ENCODE results near the gene SOHLH1. TPM values are rescaled to one million over a fixed set of nuclear protein-coding genes. Genes with fewer than 3 reads are reported as not detected.
"Not testable (repeated sequence)": the region's sequence is repeated elsewhere in the genome, so short reads cannot be mapped to it uniquely, and the experiment has no call there.

The SOHLH1 gene
- total RNA-seq, 1 experiment from 2014 or later, result not detected

DNA sequence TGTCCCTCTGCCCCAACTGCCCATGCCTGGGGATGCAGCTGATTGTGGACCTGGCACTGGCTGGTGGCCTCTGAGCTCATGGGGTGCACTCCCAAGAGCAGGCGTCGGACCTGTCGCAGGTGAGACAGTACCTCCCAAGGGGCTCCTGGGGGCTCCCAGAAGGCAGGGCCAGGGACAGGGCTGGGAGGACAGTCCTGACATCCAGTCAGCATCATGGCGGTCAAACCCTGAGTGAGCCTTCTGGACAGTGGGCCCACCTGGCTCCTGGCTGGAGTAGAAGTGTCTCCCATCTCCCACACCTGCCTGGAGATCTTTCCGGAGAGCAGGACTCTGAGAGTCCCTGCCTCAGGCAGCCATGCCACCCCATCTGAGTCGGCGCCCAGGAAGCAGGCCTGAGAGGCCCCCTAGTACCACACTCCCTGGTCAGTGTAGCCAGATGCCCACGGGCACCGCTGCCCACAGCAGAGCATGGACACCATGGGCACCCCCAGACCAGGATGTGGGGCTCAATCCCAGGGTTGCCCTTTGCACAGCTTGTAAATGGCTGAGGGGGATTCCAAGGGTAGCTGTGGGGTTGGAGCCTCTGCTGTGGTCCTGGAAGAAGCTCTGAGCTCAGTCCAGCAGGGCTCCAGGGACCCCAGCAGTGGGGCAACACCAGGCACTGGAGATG, 29.5 kb downstream of the SOHLH1 start:
- ChIA-PET POLR2A (no interaction called here), CTCF (no interaction called here)
- Mint-ChIP-seq H3K9me3 (peaks cover 11% of the 10 kb centered on the region), H3K27ac (no peak overlapping the region), H3K27me3 (ENCODE audit: low read depth) (no peaks in the 10 kb centered on the region), H3K36me3 (peaks cover 11% of the 10 kb centered on the region), H3K4me3 (no peak overlapping the region), H3K4me1 (no peaks in the 10 kb centered on the region; the same call in 1 of the 2 replicates)
- TF ChIP-seq, protein P1, sequence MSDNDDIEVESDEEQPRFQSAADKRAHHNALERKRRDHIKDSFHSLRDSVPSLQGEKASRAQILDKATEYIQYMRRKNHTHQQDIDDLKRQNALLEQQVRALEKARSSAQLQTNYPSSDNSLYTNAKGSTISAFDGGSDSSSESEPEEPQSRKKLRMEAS (CRISPR knock-in tag; IDR thresholded peaks at IDR 0.05), result no peak
- TF ChIP-seq ESRRA (CRISPR knock-in tag; IDR thresholded peaks at IDR 0.05; ENCODE audit: borderline replicate concordance), result no peak
- TF ChIP-seq, protein P2, sequence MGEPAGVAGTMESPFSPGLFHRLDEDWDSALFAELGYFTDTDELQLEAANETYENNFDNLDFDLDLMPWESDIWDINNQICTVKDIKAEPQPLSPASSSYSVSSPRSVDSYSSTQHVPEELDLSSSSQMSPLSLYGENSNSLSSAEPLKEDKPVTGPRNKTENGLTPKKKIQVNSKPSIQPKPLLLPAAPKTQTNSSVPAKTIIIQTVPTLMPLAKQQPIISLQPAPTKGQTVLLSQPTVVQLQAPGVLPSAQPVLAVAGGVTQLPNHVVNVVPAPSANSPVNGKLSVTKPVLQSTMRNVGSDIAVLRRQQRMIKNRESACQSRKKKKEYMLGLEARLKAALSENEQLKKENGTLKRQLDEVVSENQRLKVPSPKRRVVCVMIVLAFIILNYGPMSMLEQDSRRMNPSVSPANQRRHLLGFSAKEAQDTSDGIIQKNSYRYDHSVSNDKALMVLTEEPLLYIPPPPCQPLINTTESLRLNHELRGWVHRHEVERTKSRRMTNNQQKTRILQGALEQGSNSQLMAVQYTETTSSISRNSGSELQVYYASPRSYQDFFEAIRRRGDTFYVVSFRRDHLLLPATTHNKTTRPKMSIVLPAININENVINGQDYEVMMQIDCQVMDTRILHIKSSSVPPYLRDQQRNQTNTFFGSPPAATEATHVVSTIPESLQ (CRISPR knock-in tag; IDR thresholded peaks at IDR 0.05), result no peak
- no peak for TF ChIP-seq TEAD4 (CRISPR knock-in tag; IDR thresholded peaks at IDR 0.05)
- no peak for TF ChIP-seq ETV6 (CRISPR knock-in tag; IDR thresholded peaks at IDR 0.05)
- TF ChIP-seq, protein P3, sequence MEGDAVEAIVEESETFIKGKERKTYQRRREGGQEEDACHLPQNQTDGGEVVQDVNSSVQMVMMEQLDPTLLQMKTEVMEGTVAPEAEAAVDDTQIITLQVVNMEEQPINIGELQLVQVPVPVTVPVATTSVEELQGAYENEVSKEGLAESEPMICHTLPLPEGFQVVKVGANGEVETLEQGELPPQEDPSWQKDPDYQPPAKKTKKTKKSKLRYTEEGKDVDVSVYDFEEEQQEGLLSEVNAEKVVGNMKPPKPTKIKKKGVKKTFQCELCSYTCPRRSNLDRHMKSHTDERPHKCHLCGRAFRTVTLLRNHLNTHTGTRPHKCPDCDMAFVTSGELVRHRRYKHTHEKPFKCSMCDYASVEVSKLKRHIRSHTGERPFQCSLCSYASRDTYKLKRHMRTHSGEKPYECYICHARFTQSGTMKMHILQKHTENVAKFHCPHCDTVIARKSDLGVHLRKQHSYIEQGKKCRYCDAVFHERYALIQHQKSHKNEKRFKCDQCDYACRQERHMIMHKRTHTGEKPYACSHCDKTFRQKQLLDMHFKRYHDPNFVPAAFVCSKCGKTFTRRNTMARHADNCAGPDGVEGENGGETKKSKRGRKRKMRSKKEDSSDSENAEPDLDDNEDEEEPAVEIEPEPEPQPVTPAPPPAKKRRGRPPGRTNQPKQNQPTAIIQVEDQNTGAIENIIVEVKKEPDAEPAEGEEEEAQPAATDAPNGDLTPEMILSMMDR (IDR thresholded peaks at IDR 0.05), result no peak
- no peak for TF ChIP-seq HMGXB4 (CRISPR knock-in tag; IDR thresholded peaks at IDR 0.05)
- no peak for TF ChIP-seq NR1H2 (CRISPR knock-in tag; IDR thresholded peaks at IDR 0.05)
- no peak for TF ChIP-seq CREB1 (CRISPR knock-in tag; IDR thresholded peaks at IDR 0.05)
- TF ChIP-seq, protein P4, sequence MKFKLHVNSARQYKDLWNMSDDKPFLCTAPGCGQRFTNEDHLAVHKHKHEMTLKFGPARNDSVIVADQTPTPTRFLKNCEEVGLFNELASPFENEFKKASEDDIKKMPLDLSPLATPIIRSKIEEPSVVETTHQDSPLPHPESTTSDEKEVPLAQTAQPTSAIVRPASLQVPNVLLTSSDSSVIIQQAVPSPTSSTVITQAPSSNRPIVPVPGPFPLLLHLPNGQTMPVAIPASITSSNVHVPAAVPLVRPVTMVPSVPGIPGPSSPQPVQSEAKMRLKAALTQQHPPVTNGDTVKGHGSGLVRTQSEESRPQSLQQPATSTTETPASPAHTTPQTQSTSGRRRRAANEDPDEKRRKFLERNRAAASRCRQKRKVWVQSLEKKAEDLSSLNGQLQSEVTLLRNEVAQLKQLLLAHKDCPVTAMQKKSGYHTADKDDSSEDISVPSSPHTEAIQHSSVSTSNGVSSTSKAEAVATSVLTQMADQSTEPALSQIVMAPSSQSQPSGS (CRISPR knock-in tag; IDR thresholded peaks at IDR 0.05; ENCODE audit: borderline replicate concordance, low read depth), result no peak
- no peak for TF ChIP-seq NR3C1 (CRISPR knock-in tag; conservative IDR thresholded peaks at IDR 0.05; ENCODE audit: low read depth)
- no peak for TF ChIP-seq PREB (CRISPR knock-in tag; IDR thresholded peaks at IDR 0.05; ENCODE audit: borderline replicate concordance)
- TF ChIP-seq, protein P5, sequence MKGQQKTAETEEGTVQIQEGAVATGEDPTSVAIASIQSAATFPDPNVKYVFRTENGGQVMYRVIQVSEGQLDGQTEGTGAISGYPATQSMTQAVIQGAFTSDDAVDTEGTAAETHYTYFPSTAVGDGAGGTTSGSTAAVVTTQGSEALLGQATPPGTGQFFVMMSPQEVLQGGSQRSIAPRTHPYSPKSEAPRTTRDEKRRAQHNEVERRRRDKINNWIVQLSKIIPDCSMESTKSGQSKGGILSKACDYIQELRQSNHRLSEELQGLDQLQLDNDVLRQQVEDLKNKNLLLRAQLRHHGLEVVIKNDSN (CRISPR knock-in tag; IDR thresholded peaks at IDR 0.05), result no peak
- TF ChIP-seq NFE2L1 (CRISPR knock-in tag; IDR thresholded peaks at IDR 0.05), result no peak
- TF ChIP-seq, protein P6, sequence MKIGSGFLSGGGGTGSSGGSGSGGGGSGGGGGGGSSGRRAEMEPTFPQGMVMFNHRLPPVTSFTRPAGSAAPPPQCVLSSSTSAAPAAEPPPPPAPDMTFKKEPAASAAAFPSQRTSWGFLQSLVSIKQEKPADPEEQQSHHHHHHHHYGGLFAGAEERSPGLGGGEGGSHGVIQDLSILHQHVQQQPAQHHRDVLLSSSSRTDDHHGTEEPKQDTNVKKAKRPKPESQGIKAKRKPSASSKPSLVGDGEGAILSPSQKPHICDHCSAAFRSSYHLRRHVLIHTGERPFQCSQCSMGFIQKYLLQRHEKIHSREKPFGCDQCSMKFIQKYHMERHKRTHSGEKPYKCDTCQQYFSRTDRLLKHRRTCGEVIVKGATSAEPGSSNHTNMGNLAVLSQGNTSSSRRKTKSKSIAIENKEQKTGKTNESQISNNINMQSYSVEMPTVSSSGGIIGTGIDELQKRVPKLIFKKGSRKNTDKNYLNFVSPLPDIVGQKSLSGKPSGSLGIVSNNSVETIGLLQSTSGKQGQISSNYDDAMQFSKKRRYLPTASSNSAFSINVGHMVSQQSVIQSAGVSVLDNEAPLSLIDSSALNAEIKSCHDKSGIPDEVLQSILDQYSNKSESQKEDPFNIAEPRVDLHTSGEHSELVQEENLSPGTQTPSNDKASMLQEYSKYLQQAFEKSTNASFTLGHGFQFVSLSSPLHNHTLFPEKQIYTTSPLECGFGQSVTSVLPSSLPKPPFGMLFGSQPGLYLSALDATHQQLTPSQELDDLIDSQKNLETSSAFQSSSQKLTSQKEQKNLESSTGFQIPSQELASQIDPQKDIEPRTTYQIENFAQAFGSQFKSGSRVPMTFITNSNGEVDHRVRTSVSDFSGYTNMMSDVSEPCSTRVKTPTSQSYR (CRISPR knock-in tag; IDR thresholded peaks at IDR 0.05), result no peak
- TF ChIP-seq ZNF138 (CRISPR knock-in tag; conservative IDR thresholded peaks at IDR 0.05), result no peak
- TF ChIP-seq JUN (CRISPR knock-in tag; IDR thresholded peaks at IDR 0.05), result no peak
- TF ChIP-seq STAT6 (CRISPR knock-in tag; conservative IDR thresholded peaks at IDR 0.05; ENCODE audit: low read depth), result no peak
- no peak for DNase-seq (ENCODE audit: low spot score)
- no peak for ATAC-seq

- POLR2A ChIA-PET; H3K27ac Mint-ChIP-seq; ATAC-seq; CTCF ChIA-PET; H3K27me3 Mint-ChIP-seq (ENCODE audit: low read depth); H3K4me3 Mint-ChIP-seq; DNase-seq (ENCODE audit: low spot score); H3K4me1 Mint-ChIP-seq: not testable (repeated sequence)
- Mint-ChIP-seq H3K36me3 (peaks cover 11% of the 10 kb centered on the region), H3K9me3 (peaks cover 11% of the 10 kb centered on the region)
These were observed 30.3 kb downstream of the SOHLH1 start for GRCh38 chr9:135669018-135669417.

Data from WTC11 (cell line).